ENCODE results near the gene CDKL1.

- TF ChIP-seq CTCF (IDR thresholded peaks at IDR 0.05) (no peak), POLR2A (IDR thresholded peaks at IDR 0.05) (no peak)
Observed at GRCh38 chr14:50355692-50356091, 41.0 kb downstream of the CDKL1 start.

Data from heart left ventricle (tissue), 13 donors.